T-helper 22 cell (primary cell): ENCODE results near the gene KY.
"Not testable (repeated sequence)": the region's sequence is repeated elsewhere in the genome, so short reads cannot be mapped to it uniquely, and the experiment has no call there.

Source experiments
- DNase-seq: peaks from one replicate; pipeline ENCODE4 v3.0.0-alpha.2; 2020; ENCODE audit warnings: low read depth

The KY gene

GRCh38 chr3:134601539-134602439 lies 49.0 kb downstream of the KY start:
- no peak for DNase-seq

- no peak for DNase-seq
Measured at GRCh38 chr3:134600685-134601463, 49.9 kb downstream of the KY start.

DNA sequence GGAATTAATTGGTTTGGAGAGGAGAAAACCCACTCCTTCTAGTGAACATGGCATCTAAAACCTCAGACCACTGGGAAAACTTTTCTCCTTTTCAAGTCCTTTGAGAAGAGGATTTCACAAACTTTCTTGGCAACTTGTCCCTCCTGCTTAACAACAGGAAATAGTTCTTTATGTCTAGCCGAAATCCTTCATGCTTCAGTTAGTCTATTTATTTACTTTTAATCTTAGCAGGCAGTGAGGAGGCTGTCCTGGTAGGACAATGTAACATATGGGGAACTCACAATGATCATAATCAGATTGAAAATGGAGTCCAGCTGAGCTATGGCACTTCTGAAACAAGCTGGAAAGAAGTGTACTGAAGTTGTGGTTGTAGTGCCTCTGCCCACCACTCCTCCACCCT lies 50.6 kb downstream of the KY start:
- no peak for DNase-seq

- no peak for DNase-seq
Measured at GRCh38 chr3:134598763-134599545, 51.9 kb downstream of the KY start.

DNA sequence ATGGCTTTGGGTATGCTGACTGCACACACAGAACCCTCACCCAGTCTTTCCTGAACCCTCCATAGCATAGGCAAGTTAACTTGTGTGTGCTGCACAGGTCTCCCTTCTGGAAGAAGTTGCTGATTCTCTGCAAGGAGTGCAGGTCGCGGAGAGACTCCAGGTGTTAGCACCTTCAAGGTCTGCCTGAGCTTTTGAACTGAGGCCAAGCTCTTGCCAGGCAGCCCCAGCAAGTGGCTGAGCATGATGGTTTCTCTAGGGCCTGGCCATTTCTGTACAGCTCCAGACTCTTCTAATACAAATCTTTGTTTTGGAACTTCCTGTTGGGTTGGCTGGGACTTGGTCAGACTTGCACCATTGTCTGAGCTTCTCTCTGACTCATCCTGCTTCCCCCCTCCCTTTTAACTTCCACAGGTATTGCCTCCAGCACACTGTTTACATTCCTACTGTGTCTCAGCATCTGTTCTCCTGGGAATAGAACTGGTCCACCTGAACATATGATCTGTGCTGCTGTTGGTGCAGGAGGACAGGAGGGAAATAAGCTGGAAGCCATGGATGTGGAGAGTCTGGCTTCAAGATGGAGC lies 53.3 kb downstream of the KY start:
- no peak for DNase-seq

DNA sequence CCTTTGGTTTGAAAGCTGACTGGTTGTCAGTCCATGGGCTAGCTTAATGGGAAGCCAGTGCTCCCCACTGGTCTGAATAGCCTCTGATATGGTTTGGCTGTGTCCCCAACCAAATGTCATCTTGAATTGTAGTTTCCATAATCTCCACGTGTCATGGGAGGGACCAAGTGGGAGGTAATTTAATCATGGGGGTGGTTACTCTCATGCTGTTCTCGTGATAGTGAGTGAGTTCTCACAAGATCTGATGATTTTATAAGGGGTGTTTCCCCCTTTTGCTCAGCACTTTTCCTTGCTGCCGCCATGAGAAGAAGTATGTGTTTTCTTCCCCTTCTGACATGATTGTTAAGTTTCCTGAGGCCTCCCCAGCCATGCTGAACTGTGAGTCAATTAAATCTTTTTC lies 55.8 kb downstream of the KY start:
- DNase-seq = not testable (repeated sequence)

DNA sequence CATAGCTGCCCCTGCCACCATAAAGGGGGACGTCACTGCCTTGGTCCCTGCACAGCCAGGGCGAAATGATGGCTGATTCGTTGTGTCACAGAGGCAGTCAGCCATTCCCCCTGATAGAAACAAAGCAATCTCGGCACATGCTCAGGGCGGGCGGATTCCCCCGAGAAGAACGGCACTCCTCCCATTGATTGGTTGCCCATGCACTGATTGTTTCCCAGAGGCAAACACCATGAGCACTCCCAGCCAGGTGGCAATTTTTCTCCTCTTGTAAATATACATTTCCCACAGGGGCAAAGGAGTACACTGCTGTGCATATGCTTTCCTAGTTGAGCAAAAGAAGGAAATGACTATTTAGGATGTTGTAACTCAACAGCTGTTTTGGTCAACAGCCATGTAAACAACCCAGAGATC lies 56.5 kb downstream of the KY start:
- DNase-seq = no peak

- no peak for DNase-seq
Measured at GRCh38 chr3:134592806-134593205, 58.0 kb downstream of the KY start.

DNA sequence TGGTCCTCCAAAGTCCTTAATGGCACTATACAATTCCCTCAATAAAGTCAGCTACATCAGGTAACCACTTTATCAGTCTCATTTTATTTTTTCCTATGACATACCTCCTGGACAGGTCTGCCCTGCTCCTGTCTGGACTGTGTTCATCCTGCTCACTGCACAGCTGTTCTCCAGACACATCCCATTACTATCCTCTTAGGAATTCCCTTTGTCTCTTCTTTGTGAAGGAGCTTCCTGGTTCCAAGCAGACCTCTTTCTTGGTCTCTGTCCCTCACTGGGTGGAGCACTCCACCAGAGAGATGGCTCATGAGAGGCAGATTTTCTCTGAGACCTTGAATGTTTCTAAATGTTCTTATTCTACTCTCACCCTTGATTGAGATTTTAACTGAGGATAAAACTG lies 60.1 kb downstream of the KY start:
- no peak for DNase-seq

GRCh38 chr3:134579141-134579665 lies 71.6 kb downstream of the KY start:
- DNase-seq = no peak

GRCh38 chr3:134576831-134577230 lies 74.0 kb downstream of the KY start:
- no peak for DNase-seq

DNA sequence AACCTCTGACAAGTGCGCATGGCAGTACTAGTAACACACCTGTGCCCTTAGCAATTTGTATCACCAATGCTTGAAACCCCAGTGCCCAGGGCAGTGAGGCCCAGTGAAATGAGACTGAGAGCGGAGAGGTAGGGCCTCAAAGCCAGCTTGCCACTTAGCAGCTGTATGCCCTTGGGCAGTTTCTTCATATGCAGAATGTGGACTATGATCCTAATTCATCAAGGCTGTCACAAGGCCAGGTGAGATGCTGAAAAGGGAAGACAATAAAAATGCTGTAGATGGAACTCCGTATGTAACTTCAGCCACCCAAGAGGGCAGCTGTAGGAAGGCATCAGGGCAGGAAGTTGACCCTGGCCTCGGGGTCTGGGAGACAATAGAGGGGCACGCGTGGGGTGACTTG lies 74.4 kb downstream of the KY start:
- no peak for DNase-seq

DNA sequence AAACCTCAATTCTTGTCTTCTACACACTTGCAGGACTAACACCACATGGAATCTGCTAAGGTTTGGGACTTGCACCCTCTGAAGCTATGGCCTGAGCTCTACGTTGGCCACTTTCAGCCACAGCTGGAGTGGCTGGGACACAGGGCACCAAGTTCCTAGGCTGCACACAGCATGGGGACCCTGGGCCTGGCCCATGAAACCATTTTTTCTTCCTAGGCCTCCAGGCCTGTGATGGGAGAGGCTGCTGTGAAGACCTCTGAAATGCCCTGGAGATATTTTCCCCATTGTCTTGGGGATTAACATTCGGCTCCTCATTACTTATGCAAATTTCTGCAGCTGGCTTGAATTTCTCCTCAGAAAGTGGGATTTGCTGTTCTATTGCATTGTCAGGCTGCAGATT lies 80.9 kb downstream of the KY start:
- not testable (repeated sequence) for DNase-seq

GRCh38 chr3:134568790-134569189 lies 82.0 kb downstream of the KY start:
- no peak for DNase-seq

- DNase-seq = no peak
Measured at GRCh38 chr3:134567605-134568004, 83.2 kb downstream of the KY start.

GRCh38 chr3:134564991-134565390 lies 85.8 kb downstream of the KY start:
- no peak for DNase-seq

GRCh38 chr3:134563601-134564000 lies 87.2 kb downstream of the KY start:
- no peak for DNase-seq

- no peak for DNase-seq
Measured at GRCh38 chr3:134562055-134562454, 88.8 kb downstream of the KY start.

DNA sequence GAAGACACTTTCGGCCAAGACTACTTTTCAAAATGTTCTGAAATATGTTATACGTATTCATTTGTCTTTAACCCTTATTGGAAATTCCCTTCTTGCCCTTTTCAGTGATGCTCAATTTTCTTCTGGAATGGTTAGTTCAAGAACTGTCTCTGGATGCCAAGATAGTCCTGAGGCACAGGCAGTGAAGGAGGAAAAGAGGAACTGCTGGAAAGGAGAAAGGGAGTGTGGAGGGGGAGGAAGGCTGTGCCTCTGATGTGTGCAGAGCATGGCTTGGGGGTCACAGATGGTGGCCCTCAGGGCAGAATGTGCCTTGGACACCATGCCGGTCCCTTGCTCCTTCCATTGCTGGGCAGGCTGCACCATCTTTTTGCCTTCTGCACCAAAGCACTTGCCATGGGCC lies 91.2 kb downstream of the KY start:
- DNase-seq = no peak
